ENCODE measurements around the gene MRPL49. TPM values are rescaled to one million over a fixed set of nuclear protein-coding genes. Genes with fewer than 3 reads are reported as not detected.
A peak's percentile ranks its signal among the peaks of the same experiment; 100 is the strongest.

MRPL49 gene
- total and polyA plus RNA-seq, 2 of the 13 experiments (the other 11 are each of a cell fraction or from before 2014, with no cell fraction given), result 39.2 to 53.3 TPM

- TF ChIP-seq ZNF512 (CRISPR knock-in tag; IDR thresholded peaks at IDR 0.05) (0 out of 2 replicates have a peak, but pooled peaks have one; percentile 82), MXD1 (CRISPR knock-in tag; IDR thresholded peaks at IDR 0.05) (no peak), GPBP1L1 (CRISPR knock-in tag; IDR thresholded peaks at IDR 0.05) (no peak), ZFP36 (IDR thresholded peaks at IDR 0.05; ENCODE audit: borderline replicate concordance, low read depth, low read length, partially characterized antibody) (no peak), CREM (IDR thresholded peaks at IDR 0.05) (no peak), CREM (CRISPR knock-in tag; IDR thresholded peaks at IDR 0.05) (no peak), ZNF124 (CRISPR knock-in tag; IDR thresholded peaks at IDR 0.05) (no peak), ZBTB49 (CRISPR knock-in tag; IDR thresholded peaks at IDR 0.05; ENCODE audit: borderline replicate concordance) (no peak), HMGXB4 (CRISPR knock-in tag; IDR thresholded peaks at IDR 0.05; ENCODE audit: borderline replicate concordance in 1 of 2, low read depth in 1 of 2) (no peak), THAP11 (CRISPR knock-in tag; IDR thresholded peaks at IDR 0.05) (no peak)
These were observed 44.8 kb downstream of the MRPL49 start (continued) for GRCh38 chr11:65166893-65167292.

Measured in HepG2 (cell line).